HG03520 (cell line): ENCODE measurements around the gene MAN2A1.

Experiments
- ATAC-seq: cut with Tn5 transposase; IDR thresholded peaks from one replicate; pipeline ENCODE4 v1.9.1; 2021; ENCODE audit warnings: mild to moderate bottlenecking, moderate library complexity; ENCODE audit not compliant: unreplicated experiment

MAN2A1 gene

GRCh38 chr5:109689740-109690241, at the start of gene MAN2A1:
MAN2A1 (plus strand) TSS chr5:109689927; CDS start chr5:109690418, 491 bp downstream.
- ATAC-seq, result peak; percentile 45

GRCh38 chr5:109640976-109641375, 48.8 kb upstream of the MAN2A1 start:
- no peak for ATAC-seq

GRCh38 chr5:109643791-109644350, 45.9 kb upstream of the MAN2A1 start:
- no peak for ATAC-seq

GRCh38 chr5:109644829-109645228, 44.9 kb upstream of the MAN2A1 start:
- ATAC-seq, result no peak

GRCh38 chr5:109645707-109646192, 44.0 kb upstream of the MAN2A1 start:
- ATAC-seq, result no peak

GRCh38 chr5:109649318-109649717, 40.4 kb upstream of the MAN2A1 start:
- no peak for ATAC-seq

- no peak for ATAC-seq
Observed at GRCh38 chr5:109650493-109650892, 39.2 kb upstream of the MAN2A1 start.

- ATAC-seq, result no peak
Observed at GRCh38 chr5:109652096-109652495, 37.6 kb upstream of the MAN2A1 start.

- ATAC-seq, result no peak
Observed at GRCh38 chr5:109653042-109653441, 36.7 kb upstream of the MAN2A1 start.

GRCh38 chr5:109653561-109654239, 36.0 kb upstream of the MAN2A1 start:
- ATAC-seq, result no peak

- no peak for ATAC-seq
Observed at GRCh38 chr5:109654455-109654854, 35.3 kb upstream of the MAN2A1 start.

GRCh38 chr5:109655841-109656240, 33.9 kb upstream of the MAN2A1 start:
- ATAC-seq, result no peak

- peak; percentile 44 for ATAC-seq
Observed at GRCh38 chr5:109656829-109657228, 32.9 kb upstream of the MAN2A1 start.

- ATAC-seq, result no peak
Observed at GRCh38 chr5:109659901-109660300, 29.8 kb upstream of the MAN2A1 start.

GRCh38 chr5:109660301-109660700, 29.4 kb upstream of the MAN2A1 start:
- no peak for ATAC-seq

- ATAC-seq, result no peak
Observed at GRCh38 chr5:109668237-109668636, 21.5 kb upstream of the MAN2A1 start.

- peak; percentile 64 for ATAC-seq
Observed at GRCh38 chr5:109668668-109669422, 20.9 kb upstream of the MAN2A1 start.

- ATAC-seq, result no peak
Observed at GRCh38 chr5:109669991-109670706, 19.6 kb upstream of the MAN2A1 start.

GRCh38 chr5:109671136-109671535, 18.6 kb upstream of the MAN2A1 start:
- ATAC-seq, result no peak

- ATAC-seq, result no peak
Observed at GRCh38 chr5:109674596-109674995, 15.1 kb upstream of the MAN2A1 start.

GRCh38 chr5:109676920-109677319, 12.8 kb upstream of the MAN2A1 start:
- ATAC-seq, result no peak
